ENCODE results near the gene RIPOR3. TPM values are rescaled to one million over a fixed set of nuclear protein-coding genes. Genes with fewer than 3 reads are reported as not detected.
"Not testable (repeated sequence)": the region's sequence is repeated elsewhere in the genome, so short reads cannot be mapped to it uniquely, and the experiment has no call there.

The RIPOR3 gene
- total and polyA plus RNA-seq, 2 experiments from 2014 or later: 3.0 to 4.8 TPM

DNA sequence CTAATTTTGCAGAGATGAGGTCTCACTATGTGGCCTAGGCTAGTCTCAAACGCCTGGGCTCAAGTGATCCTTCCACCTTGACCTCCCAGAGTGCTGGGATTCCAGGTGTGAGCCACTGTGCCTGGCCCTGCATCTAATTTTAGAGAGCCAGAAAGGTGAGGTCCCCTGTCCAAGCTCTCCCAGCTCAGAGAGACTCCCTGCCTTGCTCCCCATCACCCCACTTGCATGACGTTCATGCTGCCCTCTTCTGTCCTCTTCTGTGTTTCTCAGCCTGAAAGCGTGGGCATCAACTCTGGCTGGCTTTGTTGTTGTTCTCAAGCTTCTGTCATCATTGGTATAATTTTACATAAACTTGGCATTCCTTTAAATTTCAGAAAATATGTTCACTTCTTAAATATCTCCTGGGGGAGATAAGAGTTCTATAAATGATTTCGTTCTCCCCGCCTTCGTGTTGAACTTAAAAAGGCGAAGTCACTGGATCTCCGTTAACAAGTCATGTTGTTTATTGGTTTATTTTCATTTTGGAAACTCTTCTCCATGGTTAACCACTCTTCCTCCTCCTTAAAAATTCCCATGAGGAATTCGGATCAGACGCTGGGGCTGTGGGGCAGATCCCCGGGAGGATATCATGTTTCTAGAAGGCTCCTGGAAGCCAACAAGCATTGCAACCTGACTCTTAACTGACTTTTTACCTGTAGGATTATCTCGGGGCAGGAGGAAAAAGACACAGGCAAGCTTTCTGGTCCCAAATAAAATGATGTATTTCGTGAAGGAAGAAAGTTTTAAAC is 26.8 kb upstream of the RIPOR3 start:
- Histone ChIP-seq H3K4me1 (ENCODE audit: low read depth) (peaks cover 14% of the 10 kb centered on the region), H3K4me3 (no peak overlapping the region), H3K36me3 (no peaks in the 10 kb centered on the region), H3K9me3 (ENCODE audit: low read depth) (no peaks in the 10 kb centered on the region), H3K27me3 (no peaks in the 10 kb centered on the region), H3K27ac (no peak overlapping the region)
- TF ChIP-seq, protein P1, sequence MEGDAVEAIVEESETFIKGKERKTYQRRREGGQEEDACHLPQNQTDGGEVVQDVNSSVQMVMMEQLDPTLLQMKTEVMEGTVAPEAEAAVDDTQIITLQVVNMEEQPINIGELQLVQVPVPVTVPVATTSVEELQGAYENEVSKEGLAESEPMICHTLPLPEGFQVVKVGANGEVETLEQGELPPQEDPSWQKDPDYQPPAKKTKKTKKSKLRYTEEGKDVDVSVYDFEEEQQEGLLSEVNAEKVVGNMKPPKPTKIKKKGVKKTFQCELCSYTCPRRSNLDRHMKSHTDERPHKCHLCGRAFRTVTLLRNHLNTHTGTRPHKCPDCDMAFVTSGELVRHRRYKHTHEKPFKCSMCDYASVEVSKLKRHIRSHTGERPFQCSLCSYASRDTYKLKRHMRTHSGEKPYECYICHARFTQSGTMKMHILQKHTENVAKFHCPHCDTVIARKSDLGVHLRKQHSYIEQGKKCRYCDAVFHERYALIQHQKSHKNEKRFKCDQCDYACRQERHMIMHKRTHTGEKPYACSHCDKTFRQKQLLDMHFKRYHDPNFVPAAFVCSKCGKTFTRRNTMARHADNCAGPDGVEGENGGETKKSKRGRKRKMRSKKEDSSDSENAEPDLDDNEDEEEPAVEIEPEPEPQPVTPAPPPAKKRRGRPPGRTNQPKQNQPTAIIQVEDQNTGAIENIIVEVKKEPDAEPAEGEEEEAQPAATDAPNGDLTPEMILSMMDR (IDR thresholded peaks at IDR 0.05; ENCODE audit: low read depth, low read length): peak; percentile 14
- no peak for DNase-seq (ENCODE audit: low read depth in 1 of 2, low spot score in 1 of 2)

DNA sequence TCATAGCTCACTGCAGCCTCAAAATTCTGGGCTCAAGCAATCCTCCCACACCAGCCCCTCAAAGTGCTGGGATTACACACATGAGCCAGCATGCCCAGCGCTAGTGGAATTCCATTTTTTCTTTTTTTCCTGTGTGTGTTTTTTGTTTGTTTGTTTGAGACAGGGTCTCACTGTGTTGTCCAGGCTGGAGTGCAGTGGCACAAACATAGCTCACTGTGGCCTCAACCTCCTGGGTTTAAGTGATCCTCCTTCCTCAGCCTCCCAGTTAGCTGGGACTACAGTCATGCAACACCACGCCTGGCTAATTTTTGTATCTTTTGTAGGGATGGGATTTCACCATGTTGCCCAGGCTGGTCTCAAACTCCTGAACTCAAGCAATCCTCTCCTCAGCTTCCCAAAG is 26.0 kb upstream of the RIPOR3 start:
- TF ChIP-seq, protein P1 (IDR thresholded peaks at IDR 0.05; ENCODE audit: low read depth, low read length): no peak
- no peak for DNase-seq (ENCODE audit: low read depth in 1 of 2, low spot score in 1 of 2)
- Histone ChIP-seq H3K9me3 (ENCODE audit: low read depth) (no peaks in the 10 kb centered on the region), H3K27ac (no peak overlapping the region), H3K4me3 (no peak overlapping the region), H3K27me3 (no peaks in the 10 kb centered on the region), H3K4me1 (ENCODE audit: low read depth) (peaks cover 16% of the 10 kb centered on the region), H3K36me3 (no peaks in the 10 kb centered on the region)

DNA sequence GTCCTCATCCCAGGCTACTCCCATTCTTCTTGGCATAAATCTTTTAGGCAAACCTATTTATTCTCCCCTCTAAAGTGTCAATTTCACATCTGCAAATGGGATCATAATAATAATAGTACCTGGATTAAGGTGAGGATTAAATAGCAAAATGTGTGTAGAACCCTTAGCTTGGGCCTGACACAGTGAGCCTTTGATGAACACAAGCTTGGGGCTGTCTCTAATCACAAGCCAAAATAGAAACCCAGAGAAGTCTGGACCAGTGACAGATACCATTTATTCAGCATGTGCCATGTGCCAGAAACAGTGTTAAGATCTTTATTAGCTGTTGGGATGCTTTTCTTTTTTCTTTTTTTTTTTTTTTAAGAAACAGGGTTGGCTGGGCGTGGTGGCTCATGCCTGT is 25.2 kb upstream of the RIPOR3 start:
- Histone ChIP-seq H3K27me3 (no peaks in the 10 kb centered on the region), H3K9me3 (ENCODE audit: low read depth) (no peaks in the 10 kb centered on the region), H3K36me3 (no peaks in the 10 kb centered on the region), H3K4me1 (ENCODE audit: low read depth) (peaks cover 16% of the 10 kb centered on the region), H3K4me3 (no peak overlapping the region), H3K27ac (no peak overlapping the region)
- DNase-seq (ENCODE audit: low read depth in 1 of 2, low spot score in 1 of 2): no peak
- TF ChIP-seq, protein P1 (IDR thresholded peaks at IDR 0.05; ENCODE audit: low read depth, low read length): no peak

DNA sequence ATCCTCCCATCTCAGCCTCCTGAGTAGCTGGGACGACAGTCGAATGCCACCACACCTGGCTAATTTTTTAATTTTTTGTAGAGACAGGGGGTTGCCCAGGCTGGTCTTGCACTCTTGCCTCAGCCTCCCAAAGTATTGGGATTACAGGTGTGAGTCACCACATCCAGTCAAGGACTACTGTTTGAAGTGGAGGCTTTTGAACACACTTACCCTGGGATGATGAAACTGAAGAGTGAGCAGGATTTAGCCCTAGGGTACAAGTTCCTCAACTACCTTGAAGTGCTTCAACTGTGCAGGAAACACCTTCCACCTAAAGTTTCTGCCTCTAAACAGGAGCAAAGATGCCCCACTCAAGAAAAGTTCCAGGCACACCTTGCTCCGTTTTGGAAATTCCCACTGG is 24.4 kb upstream of the RIPOR3 start:
- peaks cover 16% of the 10 kb centered on the region for H3K4me1 ChIP-seq (ENCODE audit: low read depth)
- H3K27me3 ChIP-seq: no peaks in the 10 kb centered on the region
- TF ChIP-seq, protein P1 (IDR thresholded peaks at IDR 0.05; ENCODE audit: low read depth, low read length): no peak
- no peak overlapping the region for H3K4me3 ChIP-seq
- no peaks in the 10 kb centered on the region for H3K36me3 ChIP-seq
- no peak for DNase-seq (ENCODE audit: low read depth in 1 of 2, low spot score in 1 of 2)
- H3K9me3 ChIP-seq (ENCODE audit: low read depth): no peaks in the 10 kb centered on the region
- H3K27ac ChIP-seq: no peak overlapping the region

DNA sequence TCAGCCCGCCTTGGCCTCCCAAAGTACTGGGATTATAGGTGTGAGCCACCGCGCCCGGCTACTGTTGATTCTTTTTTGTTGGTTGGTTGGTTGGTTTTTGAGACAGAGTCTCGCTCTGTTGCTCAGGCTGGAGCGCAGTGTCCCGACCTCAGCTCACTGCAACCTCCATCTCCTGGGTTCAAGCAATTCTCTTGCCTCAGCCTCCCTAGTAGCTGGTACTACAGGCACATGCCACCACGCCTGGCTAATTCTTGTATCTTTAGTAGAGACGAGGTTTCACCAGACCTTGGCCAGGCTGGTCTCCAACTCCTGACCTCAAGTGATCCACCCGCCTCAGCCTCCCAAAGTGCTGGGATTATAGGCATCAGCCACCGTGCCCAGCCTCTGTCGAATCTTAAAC is 23.1 kb upstream of the RIPOR3 start:
- H3K27ac ChIP-seq; H3K9me3 ChIP-seq (ENCODE audit: low read depth); H3K4me3 ChIP-seq; DNase-seq (ENCODE audit: low read depth in 1 of 2, low spot score in 1 of 2); H3K36me3 ChIP-seq; H3K27me3 ChIP-seq: not testable (repeated sequence)
- H3K4me1 ChIP-seq (ENCODE audit: low read depth): peaks cover 16% of the 10 kb centered on the region

DNA sequence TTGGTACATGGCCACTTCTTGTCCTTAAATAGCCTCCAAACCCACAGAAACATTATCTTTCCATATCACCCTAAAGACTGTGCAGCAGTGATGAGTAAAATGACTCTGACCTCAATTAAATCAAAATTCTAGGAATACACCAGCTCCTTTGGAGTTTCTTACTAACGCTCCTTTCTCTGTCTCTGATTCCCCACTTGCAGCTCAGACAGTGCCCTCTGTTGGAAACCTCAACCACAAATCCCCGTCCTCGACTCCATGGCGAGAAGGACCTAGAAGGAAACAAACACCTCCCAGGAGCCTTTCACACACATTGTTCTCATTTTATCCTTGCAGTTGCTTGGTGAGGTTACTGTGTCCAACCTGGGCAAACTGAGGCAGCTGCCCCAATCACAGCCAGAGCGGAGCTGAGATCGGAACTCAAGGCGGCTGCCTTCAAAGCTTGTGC is 22.3 kb upstream of the RIPOR3 start:
- TF ChIP-seq, protein P1 (IDR thresholded peaks at IDR 0.05; ENCODE audit: low read depth, low read length): peak; percentile 71
- H3K9me3 ChIP-seq (ENCODE audit: low read depth): no peaks in the 10 kb centered on the region
- H3K36me3 ChIP-seq: no peaks in the 10 kb centered on the region
- DNase-seq (ENCODE audit: low read depth in 1 of 2, low spot score in 1 of 2): peak; percentile 39 to 79
- H3K27me3 ChIP-seq: no peaks in the 10 kb centered on the region
- H3K4me3 ChIP-seq: no peak overlapping the region
- H3K27ac ChIP-seq: peak overlapping the region; percentile 6
- H3K4me1 ChIP-seq (ENCODE audit: low read depth): peaks cover 15% of the 10 kb centered on the region

Measured in cardiac muscle cell (in vitro differentiated cells and primary cell).